H1 (cell line): Measurements from ENCODE around the gene GPR161. TPM values are rescaled to one million over a fixed set of nuclear protein-coding genes. Genes with fewer than 3 reads are reported as not detected.

Source experiments
- CTCF ChIA-PET: fragments of 300-600 bp; sonication (Branson Sonifier 250); formaldehyde crosslinking; loops from one replicate; lab custom pipeline; 2021; ENCODE audit not compliant: partially characterized antibody; lab: Charles Lee
- POLR2A ChIA-PET: fragments of 300-600 bp; sonication (Branson Sonifier 250); formaldehyde crosslinking; loops from one replicate; lab custom pipeline; 2021; ENCODE audit warnings: inconsistent platforms; ENCODE audit not compliant: partially characterized antibody; lab: Charles Lee
- DNase-seq, 2 experiments: peaks; one replicate each; pipeline versions ENCODE4 v3.0.0 to v3.0.0-alpha.2; 2010 to 2022; ENCODE audit warnings: low spot score in 2 of 2, low read depth in 1 of 2, mixed read lengths in 1 of 2
- FAIRE-seq: peaks from 2 replicates; lab custom pipeline; 2011; peaks lifted over from hg19 to GRCh38; lab: Jason Lieb, UNC
- H2AFZ ChIP-seq: 2 replicates; pipeline ENCODE4 v1.8.1; 2012; ENCODE audit warnings: low read length, inconsistent platforms
- H2AK5ac ChIP-seq: 2 replicates; pipeline ENCODE4 v1.6.1; 2013; ENCODE audit warnings: low read depth, low read length
- H2BK120ac ChIP-seq: replicated peaks from 2 replicates; pipeline ENCODE3; 2013; ENCODE audit warnings: low read depth, low read length, inconsistent platforms
- H2BK12ac ChIP-seq: 2 replicates; pipeline ENCODE4 v1.6.1; 2013; ENCODE audit warnings: low read depth, low read length
- H2BK15ac ChIP-seq: 2 replicates; pipeline ENCODE4 v1.6.1; 2013; ENCODE audit warnings: low read length
- H2BK20ac ChIP-seq: 2 replicates; pipeline ENCODE4 v1.6.1; 2013; ENCODE audit warnings: low read length
- H2BK5ac ChIP-seq: 2 replicates; pipeline ENCODE4 v1.6.1; 2013; ENCODE audit warnings: low read depth, low read length
- H3K14ac ChIP-seq: 2 replicates; pipeline ENCODE4 v1.6.1; 2013; ENCODE audit warnings: inconsistent platforms; ENCODE audit not compliant: insufficient read length
- H3K18ac ChIP-seq: 2 replicates; pipeline ENCODE4 v1.6.1; 2013; ENCODE audit warnings: low read length; ENCODE audit errors: extremely low read depth
- H3K23ac ChIP-seq: 2 replicates; pipeline ENCODE4 v1.6.1; 2013; ENCODE audit warnings: inconsistent platforms; ENCODE audit not compliant: insufficient read length
- H3K23me2 ChIP-seq: 2 replicates; pipeline ENCODE4 v1.6.1; 2013; ENCODE audit warnings: low read depth, low read length
- H3K27ac ChIP-seq: 2 replicates; pipeline ENCODE4 v1.6.1; 2011; ENCODE audit warnings: low read depth, low read length, inconsistent platforms
- H3K27me3 ChIP-seq, 4 experiments: replicated peaks in 1 of 4; 1 replicate in 1 of 4; 2 replicates in 3 of 4; pipeline versions ENCODE4 v1.6.1 to v1.8.1; 2011 to 2013; ENCODE audit warnings: low read length in 3 of 4, mild to moderate bottlenecking in 3 of 4, inconsistent platforms in 2 of 4, mixed read lengths in 2 of 4, moderate library complexity in 1 of 4; ENCODE audit not compliant: control insufficient read depth in 3 of 4, insufficient read depth in 3 of 4; ENCODE audit errors: extremely low read depth in 1 of 4
- H3K36me3 ChIP-seq, 4 experiments: 2 replicates each; pipeline versions ENCODE4 v1.6.1 to v1.8.1; 2011 to 2013; ENCODE audit warnings: mild to moderate bottlenecking in 4 of 4, low read length in 3 of 4, moderate library complexity in 2 of 4, control low read depth in 1 of 4, inconsistent platforms in 1 of 4; ENCODE audit not compliant: insufficient read depth in 4 of 4, control insufficient read depth in 2 of 4
- H3K4ac ChIP-seq: replicated peaks from 2 replicates; pipeline ENCODE3; 2013; ENCODE audit warnings: low read length, low read depth, mixed read lengths, inconsistent platforms; ENCODE audit not compliant: insufficient read length
- H3K4me1 ChIP-seq, 4 experiments: replicated peaks in 1 of 4; 1 replicate in 1 of 4; 2 replicates in 3 of 4; pipeline versions ENCODE4 v1.6.1 to v1.8.1; 2011 to 2013; ENCODE audit warnings: low read length in 3 of 4, inconsistent platforms in 2 of 4, mixed read lengths in 1 of 4; ENCODE audit not compliant: insufficient read depth in 4 of 4, control insufficient read depth in 3 of 4
- H3K4me2 ChIP-seq, 2 experiments: 2 replicates each; pipeline versions ENCODE4 v1.6.1 to v1.8.1; 2011 to 2013; ENCODE audit warnings: low read depth in 2 of 2, low read length in 2 of 2, control low read depth in 1 of 2, inconsistent platforms in 1 of 2, mild to moderate bottlenecking in 1 of 2; ENCODE audit not compliant: insufficient read depth in 1 of 2
- H3K4me3 ChIP-seq, 4 experiments: fragments of 200-600, 300-600 bp in 1 of 4; sonication (generic), shearing (Covaris generic), sonication (Bioruptor Twin) in 1 of 4; 2 replicates each; pipeline versions ENCODE4 v1.5.1 to v1.8.1; 2011 to 2016; ENCODE audit warnings: low read length in 4 of 4, low read depth in 3 of 4, control low read depth in 2 of 4, inconsistent platforms in 2 of 4, mild to moderate bottlenecking in 2 of 4, mixed read lengths in 1 of 4, moderate library complexity in 1 of 4; ENCODE audit not compliant: insufficient read depth in 2 of 4; ENCODE audit errors: extremely low read depth in 1 of 4
- H3K56ac ChIP-seq: replicated peaks from 2 replicates; pipeline ENCODE3; 2013; ENCODE audit warnings: low read depth, mild to moderate bottlenecking, mixed read lengths, low read length, inconsistent platforms; ENCODE audit not compliant: insufficient read length
- H3K79me1 ChIP-seq: 2 replicates; pipeline ENCODE4 v1.6.1; 2013; ENCODE audit warnings: low read depth, low read length, control low read depth
- H3K79me2 ChIP-seq, 2 experiments: 2 replicates each; pipeline versions ENCODE4 v1.6.1 to v1.8.1; 2012 to 2013; ENCODE audit warnings: low read length in 2 of 2, mild to moderate bottlenecking in 2 of 2, inconsistent platforms in 1 of 2; ENCODE audit not compliant: insufficient read depth in 2 of 2, control insufficient read depth in 1 of 2
- H3K9ac ChIP-seq, 4 experiments: replicated peaks in 1 of 4; 1 replicate in 1 of 4; 2 replicates in 3 of 4; pipeline versions ENCODE4 v1.6.1 to v1.8.1; 2011 to 2013; ENCODE audit warnings: low read depth in 3 of 4, low read length in 3 of 4, control low read depth in 2 of 4, mild to moderate bottlenecking in 2 of 4, moderate library complexity in 2 of 4, inconsistent platforms in 1 of 4; ENCODE audit errors: extremely low read depth in 1 of 4
- H3K9me3 ChIP-seq, 2 experiments: 2 replicates each; pipeline versions ENCODE4 v1.6.1 to v1.8.1; 2012 to 2013; ENCODE audit warnings: mild to moderate bottlenecking in 2 of 2, moderate library complexity in 2 of 2, control low read depth in 1 of 2, inconsistent platforms in 1 of 2, low read depth in 1 of 2, low read length in 1 of 2, mixed read lengths in 1 of 2; ENCODE audit not compliant: insufficient read depth in 2 of 2
- H4K20me1 ChIP-seq, 2 experiments: replicated peaks in 1 of 2; 2 replicates each; pipeline versions ENCODE3 to v1.8.1; 2011 to 2013; ENCODE audit warnings: inconsistent platforms in 2 of 2, low read length in 2 of 2, mild to moderate bottlenecking in 1 of 2; ENCODE audit not compliant: insufficient read depth in 2 of 2, control insufficient read depth in 1 of 2
- H4K5ac ChIP-seq: 2 replicates; pipeline ENCODE4 v1.6.1; 2013; ENCODE audit warnings: low read length, low read depth, mixed read lengths, inconsistent platforms; ENCODE audit not compliant: insufficient read length
- H4K8ac ChIP-seq: 2 replicates; pipeline ENCODE4 v1.8.0; 2013; ENCODE audit warnings: mild to moderate bottlenecking, moderate library complexity, low read length, inconsistent platforms; ENCODE audit not compliant: insufficient read depth; ENCODE audit errors: extremely low read depth
- H4K91ac ChIP-seq: replicated peaks from 2 replicates; pipeline ENCODE3; 2013; ENCODE audit warnings: low read length, mixed read lengths, inconsistent platforms; ENCODE audit not compliant: insufficient read length
- ATF3 ChIP-seq: IDR thresholded peaks from 2 replicates; pipeline ENCODE4 v1.6.1; 2011; ENCODE audit warnings: low read depth, mild to moderate bottlenecking, low read length; ENCODE audit not compliant: insufficient read depth
- BACH1 ChIP-seq: IDR thresholded peaks from 2 replicates; pipeline ENCODE4 v1.6.1; 2012; ENCODE audit warnings: low read length, improper control_type of control experiment
- BCL11A ChIP-seq, 2 experiments: IDR thresholded peaks; one replicate each; pipeline ENCODE4 v1.6.1; 2011; ENCODE audit warnings: low read depth in 2 of 2, low read length in 2 of 2, mild to moderate bottlenecking in 2 of 2
- BRCA1 ChIP-seq: IDR thresholded peaks from 2 replicates; pipeline ENCODE4 v1.6.1; 2012; ENCODE audit warnings: low read depth, low read length, improper control_type of control experiment
- CBX8 ChIP-seq: fragments of 300-800, 300-1000 bp; sonication (generic); IDR thresholded peaks from 2 replicates; pipeline ENCODE4 v1.7.1; 2016; ENCODE audit warnings: low read depth, low read length, borderline replicate concordance
- CHD2 ChIP-seq: IDR thresholded peaks from 2 replicates; pipeline ENCODE4 v1.6.1; 2012; ENCODE audit warnings: low read length, improper control_type of control experiment
- EGR1 ChIP-seq: IDR thresholded peaks from 2 replicates; pipeline ENCODE4 v1.6.1; 2011; ENCODE audit warnings: low read depth, low read length, borderline replicate concordance
- HDAC2 ChIP-seq, 2 experiments: fragments of 300-600 bp in 1 of 2; sonication (generic) in 1 of 2; IDR thresholded peaks; 2 replicates each; pipeline ENCODE4 v1.6.1; 2011 to 2012; ENCODE audit warnings: low read depth in 2 of 2, low read length in 2 of 2, mild to moderate bottlenecking in 2 of 2, moderate library complexity in 2 of 2, borderline replicate concordance in 1 of 2, inconsistent platforms in 1 of 2
- JUND ChIP-seq: IDR thresholded peaks from 2 replicates; pipeline ENCODE4 v1.6.1; 2011; ENCODE audit warnings: mild to moderate bottlenecking, improper control_type of control experiment, low read length
- RNF2 ChIP-seq: fragments of 200-900, 300-1000 bp; sonication (generic); IDR thresholded peaks from 2 replicates; pipeline ENCODE4 v1.7.1; 2016; ENCODE audit warnings: borderline replicate concordance, low read depth, mild to moderate bottlenecking, antibody characterized with exemption, low read length; ENCODE audit not compliant: poor library complexity, severe bottlenecking; ENCODE audit errors: missing control alignments
- SP2 ChIP-seq: IDR thresholded peaks from 2 replicates; pipeline ENCODE4 v1.6.1; 2012; ENCODE audit warnings: mild to moderate bottlenecking, low read length, inconsistent platforms
- TAF1 ChIP-seq: IDR thresholded peaks from 2 replicates; pipeline ENCODE4 v1.6.1; 2011; ENCODE audit warnings: mild to moderate bottlenecking, low read depth, low read length
- TCF12 ChIP-seq: IDR thresholded peaks from 2 replicates; pipeline ENCODE4 v1.6.1; 2011; ENCODE audit warnings: low read depth, mild to moderate bottlenecking, low read length
- TEAD4 ChIP-seq: IDR thresholded peaks from 2 replicates; pipeline ENCODE4 v1.6.1; 2012; ENCODE audit warnings: low read depth, low read length, inconsistent platforms, mixed read lengths
- WGBS, 2 experiments: shearing (Covaris generic) in 1 of 2; methylation state at CpG; one replicate each; pipeline versions ENCODE4 v1.1.6 to v1.1.7; 2013 to 2015; ENCODE audit warnings: low lambda C conversion rate in 2 of 2, mixed read lengths in 2 of 2, inconsistent platforms in 1 of 2, low coverage in 1 of 2, missing lambda C conversion rate in 1 of 2; ENCODE audit not compliant: insufficient replicate concordance in 2 of 2, insufficient coverage in 1 of 2, insufficient read length in 1 of 2; ENCODE audit errors: extremely low coverage in 1 of 2, missing lambda C conversion rate in 1 of 2; 5-methylcytosine and 5-hydroxymethylcytosine counted together
- polyA plus RNA-seq, 7 experiments: library from polyadenylated mRNA; depleted of rRNA in 3 of 7; stranded (reverse) in 5 of 7; unstranded in 2 of 7; fragments of >200 nt in 5 of 7; fragments of 200-250 nt in 2 of 7; gene quantifications; 1 replicate in 5 of 7; 2 replicates in 1 of 7; 4 replicates in 1 of 7; pipeline versions ENCODE4 v1.2.1 to v1.2.3, GENCODE V29; 2011 to 2013; ENCODE audit warnings: missing spikeins in 2 of 7, mixed read lengths in 2 of 7
- total RNA-seq: library from RNA; stranded (reverse); fragmentation: NEBNext Ultra II Directional; extraction: Animal tissue kit (Norgen Biotek cat#: 25700); gene quantifications from 2 replicates; pipeline ENCODE4 v1.2.1, GENCODE V29; 2021

The GPR161 gene
- total and polyA plus RNA-seq, 2 of the 8 experiments (the other 6 are each of a cell fraction or from before 2014, with no cell fraction given), result 13.7 to 16.8 TPM

GRCh38 chr1:168180148-168180524 is 43.4 kb upstream of the GPR161 start:
- H3K18ac ChIP-seq, result no peak overlapping the region
- no peak overlapping the region for H3K14ac ChIP-seq
- peaks cover 0 to 3% (median 0%) of the 10 kb centered on the region in 4 experiments; a peak in 2 of 7 replicates for H3K4me1 ChIP-seq
- no peak overlapping the region for H2BK5ac ChIP-seq
- no peak overlapping the region for H3K27ac ChIP-seq
- WGBS, 2 experiments, result 87% methylated on average over 2 of the region's 2 CpGs; no CpG with 5 or more reads in 1 of the 2 experiments
- no peak overlapping the region for H4K91ac ChIP-seq
- H4K20me1 ChIP-seq, result no peaks in the 10 kb centered on the region
- H3K36me3 ChIP-seq, result no peaks in the 10 kb centered on the region; a peak in 1 of 8 replicates
- H3K9ac ChIP-seq, result no peak overlapping the region; a peak in 1 of 7 replicates
- H4K5ac ChIP-seq, result no peak overlapping the region
- ChIA-PET CTCF (interaction anchor here (0.9 to 1.5 kb wide), 4 partner anchors 20 to 134 kb away, joined by 3 to 7 read pairs (median 4); no protein-coding TSS in a partner anchor), POLR2A (interaction anchor here (1.1 kb wide), 1 partner anchor 143 kb away, joined by 3 read pairs; no protein-coding TSS in a partner anchor)
- H3K4me3 ChIP-seq, result peak overlapping the region; percentile 51 to 96 (median 86); a peak in 5 of 8 replicates
- H2BK120ac ChIP-seq, result no peak overlapping the region
- FAIRE-seq (no peak), DNase-seq (no peak)
- H3K27me3 ChIP-seq, result no peaks in the 10 kb centered on the region
- H3K56ac ChIP-seq, result no peak overlapping the region
- H3K23ac ChIP-seq, result no peak overlapping the region
- H4K8ac ChIP-seq, result no peak overlapping the region
- peak overlapping the region; percentile 73 to 99 for H3K4me2 ChIP-seq
- H2AFZ ChIP-seq, result no peak overlapping the region
- H3K9me3 ChIP-seq, result no peaks in the 10 kb centered on the region
- H3K23me2 ChIP-seq, result peaks cover 6% of the 10 kb centered on the region; the same call in 1 of the 2 replicates
- 0 out of 2 replicates have a peak, but pooled peaks cover 2% of the 10 kb centered on the region for H3K79me1 ChIP-seq
- H2AK5ac ChIP-seq, result no peak overlapping the region
- no peak overlapping the region for H2BK12ac ChIP-seq
- no peak overlapping the region for H2BK15ac ChIP-seq
- peaks cover 0 to 21% of the 10 kb centered on the region in 2 experiments; a peak in 2 of 4 replicates for H3K79me2 ChIP-seq
- no peak overlapping the region for H2BK20ac ChIP-seq
- H3K4ac ChIP-seq, result no peak overlapping the region
- TF ChIP-seq EGR1 (no peak), SP2 (no peak), BRCA1 (no peak), JUND (no peak), BCL11A (IDR thresholded peaks at IDR 0.05; ENCODE audit: low read depth in 2 of 2, low read length in 2 of 2) (no peak), TAF1 (no peak), HDAC2 (IDR thresholded peaks at IDR 0.05; ENCODE audit: borderline replicate concordance in 1 of 2, low read depth in 2 of 2, low read length in 2 of 2) (no peak), TEAD4 (no peak), BACH1 (no peak), CBX8 (no peak), RNF2 (no peak), TCF12 (no peak), CHD2 (no peak), ATF3 (no peak)
